Mesendoderm (in vitro differentiated cells): ENCODE measurements around the gene CAAP1.

Source experiments
- DNase-seq: peaks from one replicate; pipeline ENCODE4 v3.0.0; 2013
- H2AK5ac ChIP-seq: 2 replicates; pipeline ENCODE4 v1.6.1; 2013; ENCODE audit warnings: low read length, inconsistent platforms
- H2BK120ac ChIP-seq: 2 replicates; pipeline ENCODE4 v1.6.1; 2013; ENCODE audit warnings: low read depth, mild to moderate bottlenecking, low read length, moderate library complexity, mixed read lengths
- H2BK15ac ChIP-seq: replicated peaks from 2 replicates; pipeline ENCODE4 v1.6.1; 2013; ENCODE audit warnings: low read depth, mild to moderate bottlenecking, moderate library complexity
- H2BK5ac ChIP-seq: 2 replicates; pipeline ENCODE4 v1.6.1; 2013; ENCODE audit warnings: low read length, inconsistent platforms
- H3K18ac ChIP-seq: 2 replicates; pipeline ENCODE4 v1.6.1; 2013; ENCODE audit warnings: mild to moderate bottlenecking, low read length, mixed read lengths
- H3K23ac ChIP-seq: one replicate; pipeline ENCODE4 v1.6.1; 2013; ENCODE audit warnings: low read length
- H3K27ac ChIP-seq: 2 replicates; pipeline ENCODE4 v1.5.1; 2013; ENCODE audit warnings: low read depth, mild to moderate bottlenecking, inconsistent platforms, low read length, moderate library complexity
- H3K27me3 ChIP-seq: 2 replicates; pipeline ENCODE4 v1.6.1; 2013; ENCODE audit warnings: low read length, control low read depth, mild to moderate bottlenecking, inconsistent platforms; ENCODE audit not compliant: insufficient read depth, poor library complexity
- H3K36me3 ChIP-seq: 2 replicates; pipeline ENCODE4 v1.6.1; 2013; ENCODE audit warnings: low read length, inconsistent platforms; ENCODE audit not compliant: control insufficient read depth, insufficient read depth
- H3K4ac ChIP-seq: one replicate; pipeline ENCODE4 v1.6.1; 2013; ENCODE audit warnings: low read depth, mild to moderate bottlenecking, low read length, moderate library complexity
- H3K4me1 ChIP-seq: 2 replicates; pipeline ENCODE4 v1.6.1; 2013; ENCODE audit warnings: low read depth, low read length, inconsistent platforms; ENCODE audit not compliant: control insufficient read depth
- H3K4me2 ChIP-seq: 2 replicates; pipeline ENCODE4 v1.6.1; 2013; ENCODE audit warnings: low read length
- H3K4me3 ChIP-seq: 2 replicates; pipeline ENCODE4 v1.5.1; 2013; ENCODE audit warnings: mild to moderate bottlenecking, low read length
- H3K56ac ChIP-seq: one replicate; pipeline ENCODE4 v1.6.1; 2013; ENCODE audit warnings: low read length
- H3K79me1 ChIP-seq: 2 replicates; pipeline ENCODE4 v1.6.1; 2013; ENCODE audit warnings: low read length, inconsistent platforms
- H3K79me2 ChIP-seq: 2 replicates; pipeline ENCODE4 v1.6.1; 2013; ENCODE audit warnings: mild to moderate bottlenecking, low read length; ENCODE audit not compliant: control insufficient read depth, insufficient read depth
- H3K9ac ChIP-seq: 2 replicates; pipeline ENCODE4 v1.6.1; 2013; ENCODE audit warnings: low read length, inconsistent platforms
- H4K5ac ChIP-seq: one replicate; pipeline ENCODE4 v1.6.1; 2013; ENCODE audit warnings: low read length
- H4K8ac ChIP-seq: one replicate; pipeline ENCODE4 v1.6.1; 2013; ENCODE audit warnings: low read depth, mild to moderate bottlenecking, control low read depth, low read length, moderate library complexity
- WGBS: extraction: QIAGEN DNeasy Blood & Tissue Kit; methylation state at CpG from one replicate; pipeline ENCODE4 v1.1.7; 2013; ENCODE audit warnings: low lambda C conversion rate, missing lambda C conversion rate; ENCODE audit not compliant: insufficient coverage; ENCODE audit errors: extremely low coverage; 5-methylcytosine and 5-hydroxymethylcytosine counted together

CAAP1 gene

GRCh38 chr9:26814799-26815198, 77.8 kb downstream of the CAAP1 start:
- no peaks in the 10 kb centered on the region for H3K36me3 ChIP-seq
- H3K79me1 ChIP-seq = no peaks in the 10 kb centered on the region
- no peak overlapping the region for H2BK15ac ChIP-seq
- no peak overlapping the region for H2BK5ac ChIP-seq
- H3K4me3 ChIP-seq = no peak overlapping the region
- no peak overlapping the region for H3K23ac ChIP-seq
- no peak overlapping the region for H3K4ac ChIP-seq
- no peaks in the 10 kb centered on the region for H3K4me1 ChIP-seq
- H2BK120ac ChIP-seq = no peak overlapping the region
- no peak overlapping the region for H4K8ac ChIP-seq
- no peak overlapping the region for H4K5ac ChIP-seq
- no peak for DNase-seq
- H3K79me2 ChIP-seq = no peaks in the 10 kb centered on the region
- H2AK5ac ChIP-seq = no peak overlapping the region
- WGBS = no CpG with 5 or more reads among the region's 2 CpGs
- H3K27me3 ChIP-seq = no peaks in the 10 kb centered on the region
- H3K9ac ChIP-seq = no peak overlapping the region
- H3K4me2 ChIP-seq = no peak overlapping the region
- no peak overlapping the region for H3K18ac ChIP-seq
- no peak overlapping the region for H3K27ac ChIP-seq
- H3K56ac ChIP-seq = no peak overlapping the region

- H2AK5ac ChIP-seq = no peak overlapping the region
- no peaks in the 10 kb centered on the region for H3K4me1 ChIP-seq
- no peak overlapping the region for H2BK120ac ChIP-seq
- no peak overlapping the region for H3K4me3 ChIP-seq
- no peak overlapping the region for H3K9ac ChIP-seq
- no peak overlapping the region for H3K23ac ChIP-seq
- H2BK5ac ChIP-seq = no peak overlapping the region
- H2BK15ac ChIP-seq = no peak overlapping the region
- no peak for DNase-seq
- H3K27ac ChIP-seq = no peak overlapping the region
- no peak overlapping the region for H3K4me2 ChIP-seq
- H3K79me2 ChIP-seq = no peaks in the 10 kb centered on the region
- H3K56ac ChIP-seq = no peak overlapping the region
- no peak overlapping the region for H3K18ac ChIP-seq
- no peak overlapping the region for H4K8ac ChIP-seq
- no peaks in the 10 kb centered on the region for H3K27me3 ChIP-seq
- H3K79me1 ChIP-seq = no peaks in the 10 kb centered on the region
- H4K5ac ChIP-seq = no peak overlapping the region
- no peak overlapping the region for H3K4ac ChIP-seq
- H3K36me3 ChIP-seq = no peaks in the 10 kb centered on the region
Measured at GRCh38 chr9:26813247-26813646, 79.4 kb downstream of the CAAP1 start.

- H3K56ac ChIP-seq = no peak overlapping the region
- no peak overlapping the region for H4K8ac ChIP-seq
- no peak overlapping the region for H2BK120ac ChIP-seq
- no peaks in the 10 kb centered on the region for H3K36me3 ChIP-seq
- DNase-seq = no peak
- no peak overlapping the region for H3K18ac ChIP-seq
- no peak overlapping the region for H3K27ac ChIP-seq
- H3K4ac ChIP-seq = no peak overlapping the region
- H3K79me2 ChIP-seq = no peaks in the 10 kb centered on the region
- no peaks in the 10 kb centered on the region for H3K4me1 ChIP-seq
- H4K5ac ChIP-seq = no peak overlapping the region
- no peak overlapping the region for H3K23ac ChIP-seq
- no peak overlapping the region for H2BK5ac ChIP-seq
- no peak overlapping the region for H3K9ac ChIP-seq
- no peak overlapping the region for H3K4me2 ChIP-seq
- no CpG with 5 or more reads among the region's 3 CpGs for WGBS
- H2BK15ac ChIP-seq = no peak overlapping the region
- no peaks in the 10 kb centered on the region for H3K27me3 ChIP-seq
- H3K79me1 ChIP-seq = no peaks in the 10 kb centered on the region
- no peak overlapping the region for H2AK5ac ChIP-seq
- H3K4me3 ChIP-seq = no peak overlapping the region
Measured at GRCh38 chr9:26812217-26812616, 80.4 kb downstream of the CAAP1 start.

- no peaks in the 10 kb centered on the region for H3K27me3 ChIP-seq
- no peak overlapping the region for H3K4me2 ChIP-seq
- no peaks in the 10 kb centered on the region for H3K79me2 ChIP-seq
- no peak overlapping the region for H3K27ac ChIP-seq
- H3K9ac ChIP-seq = no peak overlapping the region
- no peak overlapping the region for H3K4me3 ChIP-seq
- H2BK120ac ChIP-seq = no peak overlapping the region
- no peaks in the 10 kb centered on the region for H3K79me1 ChIP-seq
- no peak overlapping the region for H4K8ac ChIP-seq
- no peak overlapping the region for H3K23ac ChIP-seq
- no peak overlapping the region for H3K18ac ChIP-seq
- no peaks in the 10 kb centered on the region for H3K4me1 ChIP-seq
- H2BK15ac ChIP-seq = no peak overlapping the region
- no peak overlapping the region for H3K4ac ChIP-seq
- no peak overlapping the region for H2AK5ac ChIP-seq
- H2BK5ac ChIP-seq = no peak overlapping the region
- H3K36me3 ChIP-seq = no peaks in the 10 kb centered on the region
- H4K5ac ChIP-seq = no peak overlapping the region
- no peak for DNase-seq
- H3K56ac ChIP-seq = no peak overlapping the region
Measured at GRCh38 chr9:26811106-26811505, 81.5 kb downstream of the CAAP1 start.

GRCh38 chr9:26809795-26810194, 82.8 kb downstream of the CAAP1 start:
- Histone ChIP-seq H2BK5ac (no peak overlapping the region), H3K27me3 (no peaks in the 10 kb centered on the region), H3K79me1 (no peaks in the 10 kb centered on the region), H3K36me3 (no peaks in the 10 kb centered on the region), H3K4me2 (no peak overlapping the region), H3K27ac (no peak overlapping the region), H2AK5ac (no peak overlapping the region), H3K4me3 (no peak overlapping the region), H3K23ac (no peak overlapping the region), H3K56ac (no peak overlapping the region), H3K9ac (no peak overlapping the region), H2BK120ac (no peak overlapping the region), H3K4ac (no peak overlapping the region), H4K8ac (no peak overlapping the region), H4K5ac (no peak overlapping the region), H3K79me2 (no peaks in the 10 kb centered on the region), H2BK15ac (no peak overlapping the region), H3K4me1 (no peaks in the 10 kb centered on the region), H3K18ac (no peak overlapping the region)
- no peak for DNase-seq
- no CpG with 5 or more reads among the region's 1 CpG for WGBS

GRCh38 chr9:26807161-26807560, 85.4 kb downstream of the CAAP1 start:
- no peak overlapping the region for H3K4me3 ChIP-seq
- no peaks in the 10 kb centered on the region for H3K79me2 ChIP-seq
- H3K18ac ChIP-seq = no peak overlapping the region
- no peak overlapping the region for H4K5ac ChIP-seq
- H3K4ac ChIP-seq = no peak overlapping the region
- no peak overlapping the region for H3K56ac ChIP-seq
- no peak overlapping the region for H2BK15ac ChIP-seq
- no CpG with 5 or more reads among the region's 5 CpGs for WGBS
- H3K27ac ChIP-seq = no peak overlapping the region
- no peak overlapping the region for H4K8ac ChIP-seq
- H2AK5ac ChIP-seq = no peak overlapping the region
- DNase-seq = no peak
- H3K9ac ChIP-seq = no peak overlapping the region
- no peak overlapping the region for H3K4me2 ChIP-seq
- H3K23ac ChIP-seq = no peak overlapping the region
- no peaks in the 10 kb centered on the region for H3K36me3 ChIP-seq
- no peaks in the 10 kb centered on the region for H3K27me3 ChIP-seq
- no peaks in the 10 kb centered on the region for H3K79me1 ChIP-seq
- no peak overlapping the region for H2BK5ac ChIP-seq
- no peaks in the 10 kb centered on the region for H3K4me1 ChIP-seq
- H2BK120ac ChIP-seq = no peak overlapping the region
